HG02759 (cell line): ENCODE data around the gene CHAC1.

ENCODE experiments used
- ATAC-seq: cut with Tn5 transposase; IDR thresholded peaks from one replicate; pipeline ENCODE4 v1.9.1; 2021; ENCODE audit warnings: mild to moderate bottlenecking, moderate library complexity; ENCODE audit not compliant: unreplicated experiment

The CHAC1 gene

GRCh38 chr15:40923551-40923950, 29.7 kb upstream of the CHAC1 start:
- no peak for ATAC-seq

DNA sequence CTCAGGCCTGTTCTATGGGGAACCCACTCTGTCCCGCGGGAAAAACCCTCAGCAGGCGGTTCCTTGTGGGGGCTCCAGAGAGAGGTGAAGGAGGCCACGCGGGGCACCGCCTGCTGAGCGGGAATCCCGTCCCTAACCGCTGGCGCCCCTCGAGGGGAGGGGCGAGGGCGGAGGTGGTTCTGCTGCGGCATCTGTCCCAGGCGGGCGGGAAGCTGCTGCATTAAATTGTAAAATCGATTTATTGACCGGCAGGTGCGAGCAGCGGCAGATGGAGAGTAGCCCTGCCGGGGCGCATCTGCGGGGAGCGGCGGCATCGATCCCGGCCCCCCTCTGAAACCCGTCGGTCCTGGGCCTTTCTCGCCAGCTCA, 27.8 kb upstream of the CHAC1 start:
- ATAC-seq, result no peak

DNA sequence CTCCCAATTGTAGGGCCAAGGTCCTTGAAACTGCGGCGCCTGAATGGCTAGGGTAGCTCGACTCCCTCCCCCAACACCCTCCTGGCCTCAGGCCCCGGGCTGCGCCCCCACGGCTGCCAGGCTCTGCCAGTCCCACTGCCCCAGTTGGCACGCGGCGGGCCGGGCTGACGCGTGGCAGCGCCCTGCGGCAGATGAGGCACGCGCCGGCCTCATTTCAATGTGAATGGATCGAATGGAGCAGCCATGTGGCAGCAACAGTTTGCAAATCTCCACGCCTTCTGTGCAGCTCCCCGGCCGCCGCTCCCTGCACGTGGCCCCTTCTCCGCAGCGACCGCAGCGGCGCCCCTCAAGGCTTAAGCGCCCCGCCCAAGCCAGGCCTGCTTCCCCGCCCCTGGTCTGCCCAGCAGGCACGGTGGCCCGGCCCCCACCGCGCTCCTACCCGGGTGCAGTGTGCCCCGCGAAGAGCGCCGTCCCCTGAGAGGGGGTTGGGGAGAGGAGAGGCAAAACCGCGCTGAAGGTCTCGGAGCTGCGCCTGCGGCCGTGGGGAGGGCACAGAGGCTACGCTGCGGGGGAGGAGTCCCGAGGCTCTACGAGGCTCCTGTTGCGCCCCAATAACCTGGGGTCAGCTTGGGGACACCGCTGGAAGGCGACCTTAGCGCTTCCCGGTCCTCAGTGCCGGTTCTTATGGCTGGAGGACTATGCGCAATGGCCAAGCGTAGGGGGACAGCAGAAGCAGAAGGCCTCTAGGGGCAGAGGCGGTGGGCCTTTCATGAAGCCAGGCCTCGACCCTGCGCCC, 27.2 kb upstream of the CHAC1 start:
- no peak for ATAC-seq

DNA sequence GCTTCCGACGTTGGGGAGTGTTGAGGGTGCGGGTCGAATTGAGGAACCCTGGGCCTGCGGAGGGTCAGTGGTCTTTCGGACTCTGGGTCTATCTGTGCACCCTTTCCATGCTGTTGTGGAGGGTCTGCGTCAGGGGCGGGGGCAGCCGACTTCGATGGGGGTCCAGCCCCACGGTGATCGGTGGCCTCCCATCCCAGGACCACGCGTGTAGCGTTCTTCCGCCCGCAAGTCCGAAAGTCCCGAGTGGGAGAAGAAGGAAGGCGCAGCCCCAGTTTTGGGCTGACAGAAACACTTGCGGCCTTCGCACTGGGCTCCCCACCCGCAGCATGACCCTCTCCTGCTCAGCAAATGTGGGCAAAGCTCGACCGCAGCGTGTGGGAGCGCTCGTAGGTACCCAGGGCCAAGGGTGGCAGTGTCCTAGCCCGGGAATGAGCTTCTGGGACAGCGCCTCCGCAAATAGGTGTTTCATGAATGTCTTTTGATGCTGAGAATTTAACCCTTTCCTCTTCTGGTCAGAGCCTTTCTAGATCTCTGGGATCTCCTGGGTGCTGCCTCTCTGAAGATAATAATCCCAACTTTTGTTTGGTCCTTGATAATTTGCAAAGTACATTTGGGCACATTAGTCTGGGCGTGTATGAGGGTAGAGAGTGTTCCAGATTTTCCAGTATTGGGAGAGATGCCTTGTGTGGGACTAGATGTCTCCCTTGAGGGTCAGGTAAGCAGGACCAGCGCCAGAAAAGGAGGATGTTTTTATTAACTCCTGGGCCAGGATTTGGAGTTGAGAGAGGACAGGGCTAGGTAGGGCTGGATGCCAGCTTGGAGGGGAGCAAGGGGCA, 26.4 kb upstream of the CHAC1 start:
- ATAC-seq, result no peak

GRCh38 chr15:40927495-40927872, 25.8 kb upstream of the CHAC1 start:
- no peak for ATAC-seq

DNA sequence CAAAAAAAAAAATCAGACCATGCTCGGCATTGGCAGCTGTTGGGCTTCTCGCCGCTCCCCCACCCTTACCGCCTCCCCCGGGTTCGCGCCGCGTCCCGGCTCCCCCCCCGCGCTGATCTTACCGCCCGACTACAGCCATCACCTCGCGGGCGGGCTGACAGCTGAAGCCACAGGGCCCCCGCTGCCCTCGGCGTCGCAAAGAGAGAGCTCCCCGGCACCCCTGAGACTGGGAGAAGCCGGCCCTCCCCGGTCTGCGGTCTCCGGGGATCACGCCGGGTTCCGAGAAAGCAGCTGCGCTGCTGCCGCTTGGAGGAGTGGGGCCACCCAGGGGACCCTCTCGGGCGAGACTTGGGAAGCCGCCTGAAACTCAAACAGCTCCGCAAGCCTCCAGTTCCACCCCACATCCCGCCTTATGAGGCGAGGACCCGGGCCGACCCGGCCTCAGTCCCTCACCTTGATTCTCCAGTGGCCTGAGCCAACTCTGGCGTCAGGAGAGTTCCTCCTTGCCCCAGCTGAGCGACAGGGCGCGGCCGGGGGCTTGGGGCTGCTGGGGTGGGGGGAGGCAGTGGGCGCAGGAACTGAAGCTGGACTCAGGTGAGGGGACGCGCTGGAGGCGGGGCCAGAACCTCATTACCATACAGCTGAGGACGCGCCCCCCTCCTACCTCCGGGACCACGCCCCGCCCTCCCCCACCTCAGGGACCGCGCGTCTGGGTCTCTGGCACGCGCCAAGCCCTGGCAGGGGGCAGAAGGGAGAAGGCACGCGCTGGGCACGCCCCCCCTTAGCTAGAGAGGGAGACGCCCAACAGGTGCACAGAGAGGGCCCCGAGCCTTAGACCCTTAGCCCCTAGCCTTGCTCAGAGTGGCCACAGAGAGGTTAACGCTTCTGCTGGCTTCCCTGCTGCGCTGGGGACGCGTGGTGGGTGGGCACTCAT, 25.1 kb upstream of the CHAC1 start:
- no peak for ATAC-seq

- ATAC-seq, result no peak
These were observed 24.2 kb upstream of the CHAC1 start, which contains the start of gene DLL4 for GRCh38 chr15:40928821-40929659. Gene DLL4, plus strand, starts transcription at chr15:40929340. Its CDS starts 329 bp downstream, at chr15:40929669.

GRCh38 chr15:40929660-40930429, 23.4 kb upstream of the CHAC1 start:
- ATAC-seq, result no peak

DNA sequence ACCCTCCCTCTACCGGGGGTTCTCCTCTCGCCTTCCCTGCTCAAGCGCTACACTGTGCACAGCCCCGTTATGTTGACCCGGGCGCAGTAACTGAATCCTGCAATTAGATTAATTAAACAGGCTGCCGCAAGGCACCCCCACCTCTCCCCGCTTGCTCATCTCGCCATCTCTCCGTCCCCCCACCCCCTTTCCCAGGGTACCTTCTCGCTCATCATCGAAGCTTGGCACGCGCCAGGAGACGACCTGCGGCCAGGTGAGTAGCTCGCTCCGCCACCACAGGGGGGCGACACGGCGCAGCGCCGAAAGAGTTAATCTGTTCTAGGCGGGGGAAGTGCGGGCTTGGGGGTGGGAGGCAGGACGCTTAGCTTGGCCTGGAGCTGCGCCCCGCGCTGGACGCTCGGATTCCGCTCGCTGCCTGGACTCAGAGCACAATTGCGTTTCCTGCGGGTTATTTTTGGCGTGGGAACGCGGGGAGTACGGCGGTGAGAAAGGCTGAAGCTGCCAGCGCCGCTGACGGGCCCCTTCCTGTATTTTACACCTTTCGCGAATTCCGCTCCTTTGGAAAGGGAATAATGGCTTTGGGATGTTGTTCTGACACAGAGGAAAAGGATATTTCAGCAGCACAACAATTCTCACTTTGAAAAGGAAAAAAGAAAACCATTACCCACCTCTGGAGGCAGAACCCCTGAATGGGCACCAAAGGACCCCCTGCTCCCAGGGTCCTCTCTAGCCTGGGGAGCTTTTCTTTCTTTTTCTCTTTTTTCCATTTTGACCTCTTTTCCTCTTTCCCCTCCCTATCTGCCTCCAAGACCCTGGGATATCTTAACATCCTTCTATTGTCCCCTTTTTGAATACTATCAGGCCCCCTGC, 22.6 kb upstream of the CHAC1 start:
- ATAC-seq, result no peak

DNA sequence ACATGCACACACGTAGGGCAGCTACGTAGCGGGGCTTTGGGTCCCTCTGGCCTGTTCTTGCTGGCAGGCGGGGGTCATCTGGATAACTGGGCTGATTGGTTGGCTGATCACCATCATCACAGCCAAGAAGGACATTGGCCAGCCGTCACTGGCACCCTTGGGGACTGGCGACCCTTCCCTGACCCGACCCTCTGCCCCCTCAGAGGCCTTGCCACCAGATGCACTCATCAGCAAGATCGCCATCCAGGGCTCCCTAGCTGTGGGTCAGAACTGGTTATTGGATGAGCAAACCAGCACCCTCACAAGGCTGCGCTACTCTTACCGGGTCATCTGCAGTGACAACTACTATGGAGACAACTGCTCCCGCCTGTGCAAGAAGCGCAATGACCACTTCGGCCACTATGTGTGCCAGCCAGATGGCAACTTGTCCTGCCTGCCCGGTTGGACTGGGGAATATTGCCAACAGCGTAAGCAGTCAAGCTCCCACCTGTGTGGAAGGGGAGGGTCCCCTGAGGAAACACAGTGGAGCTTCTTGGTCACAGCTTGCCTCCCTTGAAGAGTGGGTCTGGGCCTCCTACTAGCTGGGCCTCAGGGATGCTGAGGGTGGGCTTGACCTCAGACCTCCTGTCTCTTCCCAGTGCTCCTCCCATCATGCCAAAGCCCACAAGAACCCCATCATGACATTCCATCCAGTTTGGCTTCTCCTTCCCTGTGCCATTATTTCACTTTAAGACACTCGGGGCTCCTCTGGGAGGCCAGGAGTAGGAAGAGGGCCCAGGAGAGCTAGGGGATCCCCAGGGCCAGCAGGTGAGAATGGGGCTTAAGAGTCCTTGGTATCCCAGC, 21.8 kb upstream of the CHAC1 start:
- no peak for ATAC-seq

- no peak for ATAC-seq
These were observed 21.1 kb upstream of the CHAC1 start for GRCh38 chr15:40932156-40932555.

DNA sequence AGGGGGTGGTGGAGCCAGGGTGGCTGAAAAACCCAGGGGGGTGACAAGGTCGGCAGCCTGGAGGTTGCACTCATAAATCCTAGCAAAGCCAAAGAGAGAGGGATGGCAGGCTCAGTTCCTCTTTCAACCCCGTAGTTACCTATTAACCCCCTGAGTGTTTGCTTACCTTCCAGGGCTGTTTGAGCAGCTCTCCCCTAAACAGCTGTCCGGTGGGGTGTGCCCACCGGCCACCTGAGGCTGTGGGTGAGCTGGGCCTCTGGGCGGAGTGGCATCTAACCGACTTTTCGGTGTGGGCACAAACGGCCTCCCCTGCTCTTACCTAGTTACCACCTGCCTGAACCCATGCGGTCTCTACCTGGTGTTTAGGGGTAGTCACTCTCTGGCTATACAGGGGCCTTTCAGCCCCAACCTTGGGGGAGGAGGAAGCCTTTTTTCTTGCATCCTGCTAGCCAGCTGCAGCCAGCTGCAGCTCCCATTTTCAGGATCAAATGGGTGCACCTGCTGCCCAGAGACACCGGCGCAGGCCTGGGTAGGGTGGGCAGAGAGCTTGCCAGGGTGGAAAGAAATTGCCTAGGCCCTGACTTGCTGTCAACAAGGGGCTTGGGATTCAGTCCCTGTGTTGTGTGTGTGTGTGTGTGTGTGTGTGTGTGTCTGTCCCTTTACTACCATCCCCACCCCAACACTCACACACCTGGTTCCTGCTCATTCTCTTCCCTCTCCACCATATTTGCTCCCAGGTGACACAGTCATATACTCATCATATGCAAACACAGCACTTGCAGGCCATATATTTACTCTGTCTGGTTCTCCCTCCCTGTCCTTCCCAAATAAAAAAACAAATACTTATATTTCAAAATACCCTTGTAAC, 20.4 kb upstream of the CHAC1 start:
- no peak for ATAC-seq

DNA sequence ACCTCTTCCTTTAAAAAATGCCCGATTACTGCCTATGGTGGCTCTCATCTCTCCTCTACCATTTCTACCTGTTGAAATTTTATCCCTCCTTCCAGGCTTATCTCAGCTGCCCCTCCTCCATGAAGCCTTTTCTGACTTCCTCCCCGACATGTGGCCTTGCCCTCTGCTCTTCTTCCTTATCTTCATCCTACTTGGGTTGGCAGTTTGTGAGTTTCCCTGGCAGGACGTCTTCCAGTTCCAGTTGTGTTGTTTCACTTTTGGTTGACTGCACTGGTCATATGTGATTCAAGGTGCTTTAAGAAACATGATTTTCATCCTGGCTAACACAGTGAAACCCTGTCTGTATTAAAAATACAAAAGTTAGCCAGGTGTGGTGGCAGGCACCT, 19.8 kb upstream of the CHAC1 start:
- no peak for ATAC-seq

- no peak for ATAC-seq
These were observed 18.8 kb upstream of the CHAC1 start for GRCh38 chr15:40934457-40934856.

DNA sequence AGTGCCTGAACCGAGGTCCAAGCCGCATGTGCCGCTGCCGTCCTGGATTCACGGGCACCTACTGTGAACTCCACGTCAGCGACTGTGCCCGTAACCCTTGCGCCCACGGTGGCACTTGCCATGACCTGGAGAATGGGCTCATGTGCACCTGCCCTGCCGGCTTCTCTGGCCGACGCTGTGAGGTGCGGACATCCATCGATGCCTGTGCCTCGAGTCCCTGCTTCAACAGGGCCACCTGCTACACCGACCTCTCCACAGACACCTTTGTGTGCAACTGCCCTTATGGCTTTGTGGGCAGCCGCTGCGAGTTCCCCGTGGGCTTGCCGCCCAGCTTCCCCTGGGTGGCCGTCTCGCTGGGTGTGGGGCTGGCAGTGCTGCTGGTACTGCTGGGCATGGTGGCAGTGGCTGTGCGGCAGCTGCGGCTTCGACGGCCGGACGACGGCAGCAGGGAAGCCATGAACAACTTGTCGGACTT, 17.0 kb upstream of the CHAC1 start:
- no peak for ATAC-seq
